ENCODE data around the gene SPNS3.

The SPNS3 gene

DNA sequence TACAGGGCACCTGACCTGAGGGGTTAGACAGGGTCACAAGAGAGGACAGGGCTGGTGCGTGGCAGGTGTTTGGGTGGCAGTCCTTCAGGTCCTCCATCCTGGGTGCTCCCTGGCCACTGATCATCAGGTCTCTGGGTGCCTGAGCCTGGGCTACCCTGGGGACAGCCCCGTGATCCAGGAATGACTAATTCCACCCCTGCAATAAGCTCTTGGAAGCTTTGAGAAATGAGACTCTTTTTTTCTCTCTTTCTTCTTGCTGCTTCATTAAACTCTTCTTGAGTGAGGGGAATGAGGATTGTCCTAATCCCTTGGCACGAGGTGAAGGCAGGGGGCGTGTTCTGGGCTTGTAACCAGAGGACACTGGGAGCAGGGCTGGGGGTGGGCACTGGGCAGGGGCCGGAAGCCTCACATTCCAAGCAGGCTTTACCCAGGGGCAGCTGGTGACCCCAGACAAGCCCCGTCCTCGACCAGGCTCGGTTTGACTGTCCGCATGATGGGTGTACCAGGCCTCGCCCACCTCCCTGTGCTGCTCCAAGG lies 43.6 kb downstream of the SPNS3 start:
- peaks cover 6 to 40% (median 34%) of the 10 kb centered on the region in 5 donors for H3K4me1 ChIP-seq (ENCODE audit: control insufficient read depth in 5 of 5, insufficient read depth in 5 of 5, low read length in 5 of 5)
- no peaks in the 10 kb centered on the region for H3K36me3 ChIP-seq (ENCODE audit: control insufficient read depth in 5 of 5, insufficient read depth in 5 of 5, low read length in 5 of 5)
- no peak overlapping the region for H3K27ac ChIP-seq (ENCODE audit: low read depth, low read length)
- no peak overlapping the region for H3K4me3 ChIP-seq (ENCODE audit: low read depth in 1 of 5, low read length in 5 of 5)
- no peak overlapping the region for H3K9ac ChIP-seq (ENCODE audit: low read length in 5 of 5)
- H3K27me3 ChIP-seq (ENCODE audit: control insufficient read depth in 5 of 5, insufficient read depth in 4 of 5, low read length in 5 of 5): no peaks in the 10 kb centered on the region
- no peaks in the 10 kb centered on the region for H3K9me3 ChIP-seq (ENCODE audit: control insufficient read depth in 5 of 5, low read length in 5 of 5)

DNA sequence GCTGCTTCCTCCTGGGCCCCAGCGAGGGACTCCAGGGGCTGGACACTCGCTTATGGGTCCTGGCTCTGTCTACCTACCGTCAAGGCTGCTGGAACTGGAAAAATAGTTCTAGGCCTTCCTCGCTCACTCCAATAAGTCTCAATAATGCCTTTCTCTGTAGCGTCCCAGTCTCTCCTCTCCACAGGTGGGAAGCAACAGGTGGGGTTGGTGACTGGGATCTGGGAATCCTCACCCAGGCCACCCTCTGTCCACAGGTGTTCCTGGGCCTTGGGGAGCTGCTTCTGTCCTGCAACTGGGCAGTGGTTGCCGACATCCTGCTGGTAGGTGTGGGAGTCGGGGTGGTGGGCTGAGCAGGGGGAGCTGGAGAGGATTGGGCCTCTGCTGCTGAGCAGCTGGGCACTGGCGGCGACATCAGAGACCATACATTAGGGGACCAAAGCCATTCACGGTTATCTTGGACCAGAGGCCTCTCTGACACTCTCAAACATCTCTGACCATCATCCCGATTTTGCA lies 44.6 kb downstream of the SPNS3 start:
- Histone ChIP-seq H3K4me1 (ENCODE audit: control insufficient read depth in 5 of 5, insufficient read depth in 5 of 5, low read length in 5 of 5) (peaks cover 6 to 40% (median 34%) of the 10 kb centered on the region in 5 donors), H3K4me3 (ENCODE audit: low read depth in 1 of 5, low read length in 5 of 5) (no peak overlapping the region), H3K27me3 (ENCODE audit: control insufficient read depth in 5 of 5, insufficient read depth in 4 of 5, low read length in 5 of 5) (no peaks in the 10 kb centered on the region), H3K36me3 (ENCODE audit: control insufficient read depth in 5 of 5, insufficient read depth in 5 of 5, low read length in 5 of 5) (no peaks in the 10 kb centered on the region), H3K9ac (ENCODE audit: low read length in 5 of 5) (no peak overlapping the region), H3K9me3 (ENCODE audit: control insufficient read depth in 5 of 5, low read length in 5 of 5) (no peaks in the 10 kb centered on the region), H3K27ac (ENCODE audit: low read depth, low read length) (no peak overlapping the region)

DNA sequence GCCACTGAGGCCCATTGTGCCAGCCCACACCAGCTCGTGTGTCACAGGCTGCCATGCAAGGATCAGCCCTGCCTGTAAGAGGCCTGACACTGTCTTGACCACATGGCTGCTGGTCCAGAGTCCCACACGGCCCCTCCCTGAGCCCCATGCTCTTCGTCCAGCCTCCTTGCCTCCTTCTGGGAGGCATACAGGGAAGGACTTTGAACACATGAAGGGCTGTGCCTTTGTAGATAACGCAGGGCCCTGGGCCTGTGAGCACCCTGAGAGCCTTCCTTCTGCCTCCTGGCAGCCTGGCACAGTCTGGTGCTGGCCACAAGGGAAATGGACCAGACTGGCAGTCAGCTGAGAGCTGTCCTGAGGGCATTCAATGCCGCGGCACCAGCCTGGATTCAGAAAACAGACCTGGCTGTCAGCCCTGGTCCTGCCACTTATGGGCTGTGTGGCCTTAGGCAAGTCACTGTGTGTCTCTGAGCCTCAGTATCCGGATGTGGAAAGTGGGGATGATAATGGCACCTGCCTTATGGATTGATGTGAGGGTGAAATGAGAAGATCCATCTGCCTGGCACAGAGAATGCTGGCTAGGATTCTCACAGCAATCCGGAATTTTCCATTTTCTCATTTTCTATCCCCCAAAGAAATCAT lies 45.7 kb downstream of the SPNS3 start:
- no peak overlapping the region for H3K9ac ChIP-seq (ENCODE audit: low read length in 5 of 5)

DNA sequence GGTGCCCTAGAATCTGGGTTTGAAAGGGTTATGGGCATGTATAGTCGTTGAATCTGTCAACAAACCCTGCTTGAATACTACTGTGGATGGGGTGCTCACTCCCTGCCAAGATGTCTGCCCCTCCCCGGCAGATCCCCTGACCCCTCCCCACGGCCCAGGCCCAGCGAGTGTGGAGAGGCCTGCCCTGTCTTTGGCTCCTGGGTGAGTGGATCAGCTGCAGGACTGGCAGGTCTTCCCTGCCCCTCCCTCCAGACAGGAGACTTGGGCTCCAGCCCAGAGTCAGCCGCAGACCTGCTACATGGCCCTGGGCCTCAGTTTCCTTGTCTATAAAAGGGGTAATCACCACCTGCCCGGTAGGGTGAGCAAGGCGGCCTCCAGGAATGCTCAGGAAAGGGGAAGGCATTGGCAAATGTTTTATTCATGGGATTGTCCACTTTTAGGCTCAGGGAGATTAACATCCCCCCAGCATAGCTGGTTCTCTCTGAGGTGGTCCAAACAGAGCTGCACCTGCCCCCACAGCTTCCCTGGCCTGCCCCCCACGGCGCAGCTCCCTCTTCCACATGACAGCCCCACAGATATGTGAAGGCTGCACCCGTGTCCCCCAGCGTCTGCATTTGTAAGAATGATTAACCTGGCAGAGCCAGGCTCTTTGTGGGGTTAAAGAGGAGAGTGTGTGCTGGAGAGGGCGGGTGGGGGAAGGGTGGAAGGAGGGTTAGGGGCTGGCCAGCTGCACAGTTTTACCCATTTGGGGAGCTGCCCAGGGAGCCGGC lies 46.4 kb downstream of the SPNS3 start:
- Histone ChIP-seq H3K9ac (ENCODE audit: low read length in 5 of 5) (no peak overlapping the region), H3K36me3 (ENCODE audit: control insufficient read depth in 5 of 5, insufficient read depth in 5 of 5, low read length in 5 of 5) (no peaks in the 10 kb centered on the region), H3K27me3 (ENCODE audit: control insufficient read depth in 5 of 5, insufficient read depth in 4 of 5, low read length in 5 of 5) (no peaks in the 10 kb centered on the region), H3K9me3 (ENCODE audit: control insufficient read depth in 5 of 5, low read length in 5 of 5) (no peaks in the 10 kb centered on the region), H3K27ac (ENCODE audit: low read depth, low read length) (no peak overlapping the region), H3K4me3 (ENCODE audit: low read depth in 1 of 5, low read length in 5 of 5) (peak overlapping the region in 1 of 5 donors; percentile 36), H3K4me1 (ENCODE audit: control insufficient read depth in 5 of 5, insufficient read depth in 5 of 5, low read length in 5 of 5) (peaks cover 6 to 37% (median 24%) of the 10 kb centered on the region in 5 donors)

More for the DNA sequence above, 45.7 kb downstream of the SPNS3 start:
- no peaks in the 10 kb centered on the region for H3K27me3 ChIP-seq (ENCODE audit: control insufficient read depth in 5 of 5, insufficient read depth in 4 of 5, low read length in 5 of 5)
- H3K9me3 ChIP-seq (ENCODE audit: control insufficient read depth in 5 of 5, low read length in 5 of 5): no peaks in the 10 kb centered on the region
- H3K36me3 ChIP-seq (ENCODE audit: control insufficient read depth in 5 of 5, insufficient read depth in 5 of 5, low read length in 5 of 5): no peaks in the 10 kb centered on the region
- H3K27ac ChIP-seq (ENCODE audit: low read depth, low read length): no peak overlapping the region
- peaks cover 6 to 40% (median 26%) of the 10 kb centered on the region in 5 donors for H3K4me1 ChIP-seq (ENCODE audit: control insufficient read depth in 5 of 5, insufficient read depth in 5 of 5, low read length in 5 of 5)
- no peak overlapping the region for H3K4me3 ChIP-seq (ENCODE audit: low read depth in 1 of 5, low read length in 5 of 5)

DNA sequence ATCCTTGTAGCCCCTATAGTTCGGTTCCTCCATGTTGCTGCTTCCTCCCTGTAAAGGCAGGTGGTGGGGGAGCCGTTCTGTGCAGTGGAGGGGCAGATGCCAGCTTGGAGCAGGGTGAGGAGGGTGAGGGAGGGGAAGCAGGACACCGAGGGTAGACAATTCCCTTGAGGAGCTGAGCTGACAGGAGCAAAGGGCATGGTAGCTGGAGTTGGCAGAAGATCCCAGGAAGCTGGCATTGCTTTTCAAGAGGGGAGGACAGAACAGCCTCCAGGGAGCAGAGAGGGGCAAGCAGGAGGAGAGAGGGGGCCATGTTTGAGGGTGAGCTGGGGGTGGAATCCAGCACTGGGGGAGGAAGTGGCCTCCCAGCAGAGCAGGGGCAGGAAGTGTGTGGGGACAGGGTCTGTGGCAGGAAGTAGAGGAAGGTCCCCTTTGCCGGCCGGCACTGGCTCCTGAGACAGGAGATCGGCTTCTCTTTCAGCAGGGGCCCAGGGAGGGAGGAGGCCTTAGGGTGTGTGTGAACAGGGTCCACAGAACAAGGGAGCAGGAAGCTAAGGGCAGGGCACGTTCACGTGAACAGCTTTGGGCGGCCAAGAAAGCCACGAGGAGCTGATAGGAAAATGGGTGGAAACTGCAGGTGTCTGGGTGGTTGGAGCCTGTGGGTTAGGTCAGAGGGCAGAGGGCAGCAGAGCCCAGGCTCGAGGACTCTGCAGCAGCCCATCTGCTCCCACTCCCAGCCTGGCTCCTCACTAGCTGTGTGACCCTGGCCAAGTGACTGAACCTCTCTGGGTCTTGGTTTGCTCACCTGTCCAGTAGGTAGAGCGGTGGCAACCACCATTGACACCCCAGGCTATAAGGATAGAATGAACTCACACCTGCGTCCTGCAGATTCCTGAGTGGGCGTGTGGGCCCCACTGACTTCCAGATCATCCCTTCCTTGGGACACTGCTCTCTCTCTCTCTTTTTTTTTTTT lies 47.5 kb downstream of the SPNS3 start:
- peak overlapping the region in 2 of 5 donors; percentile 30 to 57 for H3K9ac ChIP-seq (ENCODE audit: low read length in 5 of 5)
- peaks cover 6 to 32% (median 24%) of the 10 kb centered on the region in 5 donors for H3K4me1 ChIP-seq (ENCODE audit: control insufficient read depth in 5 of 5, insufficient read depth in 5 of 5, low read length in 5 of 5)
- peak overlapping the region in 4 of 5 donors; percentile 5 to 51 (median 42) for H3K4me3 ChIP-seq (ENCODE audit: low read depth in 1 of 5, low read length in 5 of 5)

DNA sequence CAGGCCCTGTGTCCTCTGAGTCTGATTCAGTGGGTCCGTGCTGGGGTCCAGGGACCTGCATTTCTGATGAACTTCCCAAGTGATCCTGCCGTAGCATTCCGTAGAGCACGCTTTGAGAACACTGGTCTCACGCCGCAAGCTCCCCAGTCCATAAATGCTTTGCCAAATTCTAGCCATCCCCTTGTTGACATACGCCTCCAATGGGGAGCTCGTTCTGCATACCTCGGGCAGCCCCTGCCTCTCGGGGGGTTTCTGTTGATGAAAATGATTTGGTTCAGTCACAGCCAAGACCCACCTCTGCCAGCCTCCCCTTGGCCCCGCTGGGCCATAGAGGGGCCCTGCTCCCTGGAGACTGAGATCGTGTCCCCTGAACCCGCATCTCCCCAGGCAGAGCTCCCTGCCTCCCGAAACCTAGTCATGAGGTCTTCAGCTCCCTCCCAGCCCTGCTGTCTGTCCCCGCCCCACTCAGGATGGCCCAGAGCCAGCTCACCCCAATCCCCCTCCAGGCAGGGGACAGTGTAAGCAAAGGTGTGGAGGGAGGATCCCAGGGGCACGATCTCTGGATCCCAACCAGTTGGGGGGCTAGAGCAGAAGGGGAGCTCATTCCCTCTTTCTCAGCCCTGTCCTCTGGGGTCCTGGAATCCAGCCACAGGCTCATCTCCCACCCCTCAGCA lies 48.7 kb downstream of the SPNS3 start:
- Histone ChIP-seq H3K9me3 (ENCODE audit: control insufficient read depth in 5 of 5, low read length in 5 of 5) (no peaks in the 10 kb centered on the region), H3K4me1 (ENCODE audit: control insufficient read depth in 5 of 5, insufficient read depth in 5 of 5, low read length in 5 of 5) (peaks cover 6 to 29% (median 24%) of the 10 kb centered on the region in 5 donors), H3K27me3 (ENCODE audit: control insufficient read depth in 5 of 5, insufficient read depth in 4 of 5, low read length in 5 of 5) (no peaks in the 10 kb centered on the region), H3K27ac (ENCODE audit: low read depth, low read length) (no peak overlapping the region), H3K9ac (ENCODE audit: low read length in 5 of 5) (no peak overlapping the region), H3K4me3 (ENCODE audit: low read depth in 1 of 5, low read length in 5 of 5) (no peak overlapping the region), H3K36me3 (ENCODE audit: control insufficient read depth in 5 of 5, insufficient read depth in 5 of 5, low read length in 5 of 5) (no peaks in the 10 kb centered on the region)

More for the DNA sequence above, 47.5 kb downstream of the SPNS3 start:
- H3K27me3 ChIP-seq (ENCODE audit: control insufficient read depth in 5 of 5, insufficient read depth in 4 of 5, low read length in 5 of 5): no peaks in the 10 kb centered on the region
- H3K36me3 ChIP-seq (ENCODE audit: control insufficient read depth in 5 of 5, insufficient read depth in 5 of 5, low read length in 5 of 5): no peaks in the 10 kb centered on the region
- H3K9me3 ChIP-seq (ENCODE audit: control insufficient read depth in 5 of 5, low read length in 5 of 5): no peaks in the 10 kb centered on the region
- no peak overlapping the region for H3K27ac ChIP-seq (ENCODE audit: low read depth, low read length)

DNA sequence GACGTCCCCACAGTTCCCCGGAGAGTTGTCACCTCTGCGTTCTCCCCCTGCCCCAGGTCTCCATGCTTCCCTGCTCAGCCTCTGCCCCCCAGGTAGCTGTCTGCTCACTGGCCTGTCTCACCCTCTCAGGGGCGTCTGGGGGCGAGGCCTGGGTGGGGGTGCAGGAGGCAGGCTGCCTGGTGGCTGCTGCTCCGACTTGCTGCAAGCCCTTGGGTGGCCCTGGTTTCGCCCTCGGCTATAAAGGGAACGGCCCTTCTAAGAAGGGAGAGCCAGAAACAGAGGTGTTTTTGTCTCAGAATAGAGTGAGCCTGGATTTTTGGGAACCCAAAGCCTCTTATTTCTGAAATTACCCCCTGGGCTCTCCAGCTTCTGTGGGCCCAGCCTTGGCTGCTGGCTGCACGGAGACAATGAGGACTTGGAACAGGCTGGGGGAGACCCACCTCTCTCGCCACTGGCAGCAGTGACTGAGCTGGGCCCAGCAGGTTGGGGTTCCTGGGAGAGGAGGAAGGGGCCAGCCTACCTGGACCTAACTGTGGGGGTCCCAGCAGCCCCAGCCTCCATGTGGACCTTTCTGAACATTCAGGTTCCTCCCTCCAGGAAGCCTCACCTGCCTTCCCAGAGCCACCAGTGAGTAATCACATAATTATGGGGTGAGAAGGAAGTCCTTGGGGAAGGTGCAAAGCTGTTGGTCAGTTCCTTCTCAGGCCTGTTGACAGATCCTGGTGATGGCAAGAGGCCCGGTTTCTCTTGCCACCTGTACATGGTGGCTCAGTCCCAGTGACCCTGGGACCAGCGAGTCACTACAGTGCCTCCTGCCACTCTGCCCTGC lies 49.5 kb downstream of the SPNS3 start:
- H3K27me3 ChIP-seq (ENCODE audit: control insufficient read depth in 5 of 5, insufficient read depth in 4 of 5, low read length in 5 of 5): no peaks in the 10 kb centered on the region
- H3K4me3 ChIP-seq (ENCODE audit: low read depth in 1 of 5, low read length in 5 of 5): no peak overlapping the region
- peaks cover 6 to 29% (median 24%) of the 10 kb centered on the region in 5 donors for H3K4me1 ChIP-seq (ENCODE audit: control insufficient read depth in 5 of 5, insufficient read depth in 5 of 5, low read length in 5 of 5)
- no peaks in the 10 kb centered on the region for H3K36me3 ChIP-seq (ENCODE audit: control insufficient read depth in 5 of 5, insufficient read depth in 5 of 5, low read length in 5 of 5)
- no peak overlapping the region for H3K27ac ChIP-seq (ENCODE audit: low read depth, low read length)
- no peaks in the 10 kb centered on the region for H3K9me3 ChIP-seq (ENCODE audit: control insufficient read depth in 5 of 5, low read length in 5 of 5)
- H3K9ac ChIP-seq (ENCODE audit: low read length in 5 of 5): no peak overlapping the region

DNA sequence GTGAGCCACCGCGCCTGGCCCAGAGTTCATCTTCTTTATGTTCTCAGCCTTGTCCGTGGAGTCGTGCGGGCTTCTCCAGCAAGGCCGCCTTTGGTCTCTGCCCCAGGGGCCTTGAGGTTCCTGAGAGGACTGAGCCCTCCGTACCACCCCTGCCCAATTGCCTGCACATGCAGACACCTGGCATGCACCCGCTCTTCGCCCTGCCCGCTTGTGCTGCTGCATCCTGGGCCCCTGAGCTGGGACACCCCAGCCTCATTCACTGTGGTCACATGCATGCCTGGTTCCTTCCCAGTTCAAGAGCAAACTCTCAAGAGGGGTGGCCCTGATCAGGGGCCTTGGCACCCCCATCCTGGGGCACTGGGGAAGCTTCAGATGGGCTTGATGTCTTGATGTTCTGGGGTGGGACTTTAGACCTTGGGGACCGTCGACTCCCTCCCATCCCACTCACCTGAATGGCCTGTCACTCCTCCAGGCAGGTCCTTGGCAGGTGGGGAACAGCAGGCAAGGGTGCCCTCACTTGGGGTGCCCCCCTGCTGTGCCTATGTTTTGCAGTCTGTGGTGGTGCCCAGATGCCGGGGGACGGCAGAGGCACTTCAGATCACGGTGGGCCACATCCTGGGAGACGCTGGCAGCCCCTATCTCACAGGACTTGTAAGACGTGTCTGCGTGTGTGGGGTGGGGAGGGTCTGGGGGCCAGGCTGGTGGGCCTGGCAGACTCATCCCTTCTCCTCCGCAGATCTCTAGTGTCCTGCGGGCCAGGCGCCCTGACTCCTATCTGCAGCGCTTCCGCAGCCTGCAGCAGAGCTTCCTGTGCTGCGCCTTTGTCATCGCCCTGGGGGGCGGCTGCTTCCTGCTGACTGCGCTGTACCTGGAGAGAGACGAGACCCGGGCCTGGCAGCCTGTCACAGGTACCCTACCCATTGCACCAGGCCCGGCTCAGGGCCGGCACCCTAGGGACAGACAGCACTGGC lies 52.2 kb downstream of the SPNS3 start:
- peak overlapping the region in 1 of 5 donors; percentile 2 for H3K4me3 ChIP-seq (ENCODE audit: low read depth in 1 of 5, low read length in 5 of 5)
- no peaks in the 10 kb centered on the region for H3K9me3 ChIP-seq (ENCODE audit: control insufficient read depth in 5 of 5, low read length in 5 of 5)
- H3K36me3 ChIP-seq (ENCODE audit: control insufficient read depth in 5 of 5, insufficient read depth in 5 of 5, low read length in 5 of 5): no peaks in the 10 kb centered on the region
- H3K27me3 ChIP-seq (ENCODE audit: control insufficient read depth in 5 of 5, insufficient read depth in 4 of 5, low read length in 5 of 5): no peaks in the 10 kb centered on the region
- no peak overlapping the region for H3K9ac ChIP-seq (ENCODE audit: low read length in 5 of 5)
- no peak overlapping the region for H3K27ac ChIP-seq (ENCODE audit: low read depth, low read length)
- peaks cover 3 to 15% (median 8%) of the 10 kb centered on the region in 5 donors for H3K4me1 ChIP-seq (ENCODE audit: control insufficient read depth in 5 of 5, insufficient read depth in 5 of 5, low read length in 5 of 5)
